IMR-90 (cell line): ENCODE measurements around the gene KLHL36. TPM values are rescaled to one million over a fixed set of nuclear protein-coding genes. Genes with fewer than 3 reads are reported as not detected.

ENCODE experiments used
- ATAC-seq: fragments of 200-7000 bp; cut with Tn5 transposase; 2 replicates; pipeline ENCODE4 v1.9.1; 2020; ENCODE audit warnings: low read depth, mild to moderate bottlenecking, moderate library complexity
- BruUV-seq: library from RNA; stranded (reverse); fragments of 400-500 nt; replicated peaks from 2 replicates; lab custom pipeline; 2021; lab: Mats Ljungman, UMichigan
- CTCF ChIA-PET: fragments of 300-600 bp; formaldehyde crosslinking; extraction: SDS; loops from one replicate; lab custom pipeline; 2021; ENCODE audit warnings: antibody characterized with exemption; lab: Yijun Ruan, JAX
- POLR2A ChIA-PET: fragments of 300-600 bp; sonication (Branson Sonifier 250); formaldehyde crosslinking; loops from one replicate; lab custom pipeline; 2022; ENCODE audit warnings: antibody characterized with exemption; ENCODE audit not compliant: unreplicated experiment; lab: Charles Lee
- DNase-seq: peaks from one replicate; pipeline ENCODE4 v3.0.0; 2013
- H2AFZ ChIP-seq: replicated peaks from 2 replicates; pipeline ENCODE3; 2013; ENCODE audit warnings: low read length, mild to moderate bottlenecking; ENCODE audit not compliant: poor library complexity
- H2AK5ac ChIP-seq: 2 replicates; pipeline ENCODE4 v1.6.1; 2013; ENCODE audit warnings: low read depth, low read length, inconsistent platforms
- H2AK9ac ChIP-seq: replicated peaks from 2 replicates; pipeline ENCODE3; 2013; ENCODE audit warnings: mild to moderate bottlenecking, low read depth, low read length, moderate library complexity; ENCODE audit not compliant: poor library complexity
- H2BK120ac ChIP-seq: 2 replicates; pipeline ENCODE4 v1.6.1; 2013; ENCODE audit warnings: low read depth, low read length, inconsistent platforms
- H2BK15ac ChIP-seq: 3 replicates; pipeline ENCODE4 v1.6.1; 2013; ENCODE audit warnings: low read depth, low read length, inconsistent platforms
- H2BK20ac ChIP-seq: 2 replicates; pipeline ENCODE4 v1.6.1; 2013; ENCODE audit warnings: low read depth, mild to moderate bottlenecking, inconsistent platforms, low read length, moderate library complexity
- H2BK5ac ChIP-seq: 2 replicates; pipeline ENCODE4 v1.6.1; 2013; ENCODE audit warnings: mild to moderate bottlenecking, low read depth, low read length, inconsistent platforms; ENCODE audit not compliant: poor library complexity, severe bottlenecking
- H3K14ac ChIP-seq: replicated peaks from 2 replicates; pipeline ENCODE4 v1.6.1; 2013; ENCODE audit warnings: low read depth, low read length, inconsistent platforms
- H3K18ac ChIP-seq: 2 replicates; pipeline ENCODE4 v1.6.1; 2013; ENCODE audit warnings: low read depth, low read length, control low read depth
- H3K23ac ChIP-seq: 2 replicates; pipeline ENCODE4 v1.6.1; 2013; ENCODE audit warnings: low read depth, low read length, inconsistent platforms
- H3K27ac ChIP-seq: 2 replicates; pipeline ENCODE4 v1.5.1; 2013; ENCODE audit warnings: mild to moderate bottlenecking, control low read depth, low read length; ENCODE audit not compliant: insufficient read depth
- H3K27me3 ChIP-seq: 2 replicates; pipeline ENCODE4 v1.6.1; 2013; ENCODE audit warnings: low read length; ENCODE audit not compliant: control insufficient read depth, insufficient read depth
- H3K36me3 ChIP-seq: 2 replicates; pipeline ENCODE4 v1.6.1; 2013; ENCODE audit warnings: low read length, mixed read lengths; ENCODE audit not compliant: control insufficient read depth, insufficient read depth
- H3K4ac ChIP-seq: 2 replicates; pipeline ENCODE4 v1.6.1; 2013; ENCODE audit warnings: low read depth, low read length, inconsistent platforms
- H3K4me1 ChIP-seq: 2 replicates; pipeline ENCODE4 v1.6.1; 2013; ENCODE audit warnings: low read length, mixed read lengths; ENCODE audit not compliant: control insufficient read depth, insufficient read depth
- H3K4me2 ChIP-seq: 2 replicates; pipeline ENCODE4 v1.6.1; 2013; ENCODE audit warnings: low read depth, mild to moderate bottlenecking, control low read depth, low read length, moderate library complexity
- H3K4me3 ChIP-seq: 2 replicates; pipeline ENCODE4 v1.5.1; 2013; ENCODE audit warnings: low read depth, mild to moderate bottlenecking, control low read depth, low read length, moderate library complexity; ENCODE audit not compliant: insufficient read depth
- H3K56ac ChIP-seq: 2 replicates; pipeline ENCODE4 v1.6.1; 2013; ENCODE audit warnings: low read length, inconsistent platforms; ENCODE audit not compliant: insufficient read depth; ENCODE audit errors: extremely low read depth
- H3K79me1 ChIP-seq, 2 experiments: 2 replicates each; pipeline ENCODE4 v1.6.1; 2013; ENCODE audit warnings: low read length in 2 of 2, inconsistent platforms in 1 of 2, low read depth in 1 of 2
- H3K9ac ChIP-seq: 2 replicates; pipeline ENCODE4 v1.6.1; 2013; ENCODE audit warnings: low read depth, low read length, control low read depth
- H3K9me1 ChIP-seq: 2 replicates; pipeline ENCODE4 v1.6.1; 2013; ENCODE audit warnings: low read length, inconsistent platforms; ENCODE audit not compliant: insufficient read depth
- H3K9me3 ChIP-seq: 2 replicates; pipeline ENCODE4 v1.6.1; 2013; ENCODE audit warnings: low read length; ENCODE audit not compliant: control insufficient read depth, insufficient read depth
- H4K20me1 ChIP-seq: 2 replicates; pipeline ENCODE4 v1.6.1; 2013; ENCODE audit warnings: low read length, inconsistent platforms; ENCODE audit not compliant: insufficient read depth
- H4K5ac ChIP-seq: 2 replicates; pipeline ENCODE4 v1.6.1; 2013; ENCODE audit warnings: mild to moderate bottlenecking, low read depth, low read length, control low read depth
- H4K8ac ChIP-seq, 2 experiments: 2 replicates each; pipeline ENCODE4 v1.6.1; 2013; ENCODE audit warnings: low read depth in 2 of 2, low read length in 2 of 2, control low read depth in 1 of 2, inconsistent platforms in 1 of 2
- H4K91ac ChIP-seq: 2 replicates; pipeline ENCODE4 v1.6.1; 2013; ENCODE audit warnings: low read depth, low read length, inconsistent platforms; ENCODE audit not compliant: insufficient read depth
- MAZ ChIP-seq: IDR thresholded peaks from 2 replicates; pipeline ENCODE4 v1.6.1; 2012; ENCODE audit warnings: low read depth, mild to moderate bottlenecking, low read length, improper control_type of control experiment, moderate library complexity, borderline replicate concordance
- WGBS, 2 experiments: methylation state at CpG; one replicate each; pipeline versions ENCODE4 v1.1.5 to v1.1.7; 2013; ENCODE audit warnings: missing lambda C conversion rate in 2 of 2; ENCODE audit not compliant: insufficient read length in 1 of 2; ENCODE audit errors: extremely low coverage in 2 of 2; 5-methylcytosine and 5-hydroxymethylcytosine counted together
- dilution Hi-C: fragments of 300-500 bp; cut with HindIII; formaldehyde crosslinking; loops from one replicate; pipeline ENCODE4 v1.14.3; 2018; ENCODE audit warnings: low sequenced_read_pairs; ENCODE audit not compliant: unreplicated experiment
- in situ Hi-C: fragments of 300-500 bp; cut with MboI; formaldehyde crosslinking; loops from 3 replicates; pipeline ENCODE4 v1.14.3; 2019; ENCODE audit warnings: low sequenced_read_pairs, inconsistent platforms, mixed read lengths
- intact Hi-C: fragments of 100-400 bp; cut with micrococcal nuclease; formaldehyde crosslinking; loops from 2 replicates; pipeline ENCODE4 v1.10.0; 2022
- polyA plus RNA-seq, 3 experiments: library from polyadenylated mRNA; depleted of rRNA; stranded (reverse); fragments of >200 nt; gene quantifications; 2 replicates each; pipeline ENCODE4 v1.2.3, GENCODE V29; 2012; ENCODE audit warnings: low replicate concordance in 1 of 3
- total RNA-seq: library from RNA; depleted of rRNA; stranded (reverse); fragments of >200 nt; gene quantifications from 2 replicates; pipeline ENCODE4 v1.2.3, GENCODE V29; 2012
- TF ChIP-seq, protein P1 (sequence below): fragments of 150-350 bp; IDR thresholded peaks from 2 replicates; pipeline ENCODE4 v1.6.1; 2016; ENCODE audit warnings: low read depth, mild to moderate bottlenecking, low read length, moderate library complexity, borderline replicate concordance

KLHL36 gene
- total and polyA plus RNA-seq, 2 of the 4 experiments (the other 2 are of a cell fraction): 45.9 to 46.3 TPM

DNA sequence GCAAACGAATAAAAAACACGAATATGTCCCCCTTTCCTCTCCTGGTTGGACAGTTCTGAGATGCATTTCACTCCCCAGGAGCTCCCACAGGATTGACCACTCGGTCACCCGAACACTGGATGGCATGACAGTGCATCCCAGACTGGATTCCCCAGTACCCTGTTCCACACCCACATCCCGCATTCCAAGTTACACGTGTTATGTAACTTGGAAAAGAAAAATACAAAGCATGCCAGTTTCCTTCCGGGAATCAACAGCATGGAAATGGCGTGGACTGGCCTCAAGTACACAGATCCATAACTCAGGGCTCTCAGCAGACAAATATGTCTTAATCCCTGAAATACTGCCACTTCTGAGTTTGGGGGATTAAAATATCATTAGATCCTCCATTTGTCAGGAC is 12.6 kb upstream of the KLHL36 start:
- H2AK9ac ChIP-seq: no peak overlapping the region
- no TSS peak for BruUV-seq
- WGBS, 2 experiments: 67% methylated on average over 1 of the region's 8 CpGs; no CpG with 5 or more reads in 1 of the 2 experiments
- no peak overlapping the region for H2BK120ac ChIP-seq
- no peak overlapping the region for H3K27ac ChIP-seq
- H3K56ac ChIP-seq: no peak overlapping the region
- dilution Hi-C loops: no loop called here
- H2BK20ac ChIP-seq: no peak overlapping the region
- no peak overlapping the region for H3K4me3 ChIP-seq
- no peak overlapping the region for H2AFZ ChIP-seq
- H3K9ac ChIP-seq: no peak overlapping the region
- H3K9me3 ChIP-seq: no peaks in the 10 kb centered on the region
- no peak overlapping the region for H2AK5ac ChIP-seq
- H4K20me1 ChIP-seq: no peaks in the 10 kb centered on the region
- H3K79me1 ChIP-seq: no peaks in the 10 kb centered on the region
- H3K23ac ChIP-seq: no peak overlapping the region
- H2BK15ac ChIP-seq: no peak overlapping the region
- ATAC-seq: no peak
- no peak overlapping the region for H3K4ac ChIP-seq
- peaks cover 6% of the 10 kb centered on the region for H3K4me1 ChIP-seq
- H3K18ac ChIP-seq: no peak overlapping the region
- no peak overlapping the region for H4K91ac ChIP-seq
- ChIA-PET CTCF (no interaction called here), POLR2A (no interaction called here)
- H3K14ac ChIP-seq: no peak overlapping the region
- intact Hi-C loops: no loop called here
- TF ChIP-seq, protein P1, sequence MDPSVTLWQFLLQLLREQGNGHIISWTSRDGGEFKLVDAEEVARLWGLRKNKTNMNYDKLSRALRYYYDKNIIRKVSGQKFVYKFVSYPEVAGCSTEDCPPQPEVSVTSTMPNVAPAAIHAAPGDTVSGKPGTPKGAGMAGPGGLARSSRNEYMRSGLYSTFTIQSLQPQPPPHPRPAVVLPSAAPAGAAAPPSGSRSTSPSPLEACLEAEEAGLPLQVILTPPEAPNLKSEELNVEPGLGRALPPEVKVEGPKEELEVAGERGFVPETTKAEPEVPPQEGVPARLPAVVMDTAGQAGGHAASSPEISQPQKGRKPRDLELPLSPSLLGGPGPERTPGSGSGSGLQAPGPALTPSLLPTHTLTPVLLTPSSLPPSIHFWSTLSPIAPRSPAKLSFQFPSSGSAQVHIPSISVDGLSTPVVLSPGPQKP: no peak
- TF ChIP-seq MAZ: no peak
- in situ Hi-C loops: loop anchor here (25.0 kb wide), 2 partner anchors 327 to 348 kb away; partner anchors contain the start of gene WFDC1
- no peak overlapping the region for H4K5ac ChIP-seq
- no peaks in the 10 kb centered on the region for H3K27me3 ChIP-seq
- H3K4me2 ChIP-seq: no peak overlapping the region
- no peak for DNase-seq
- no peaks in the 10 kb centered on the region for H3K36me3 ChIP-seq
- peaks cover 7% of the 10 kb centered on the region; the same call in 1 of the 2 replicates for H3K9me1 ChIP-seq
- no peak overlapping the region for H4K8ac ChIP-seq
- H2BK5ac ChIP-seq: no peak overlapping the region
